H1 (cell line): Measurements from ENCODE around the gene XAB2. TPM values are rescaled to one million over a fixed set of nuclear protein-coding genes. Genes with fewer than 3 reads are reported as not detected.

Source experiments
- CTCF ChIA-PET: fragments of 300-600 bp; sonication (Branson Sonifier 250); formaldehyde crosslinking; loops from one replicate; lab custom pipeline; 2021; ENCODE audit not compliant: partially characterized antibody; lab: Charles Lee
- POLR2A ChIA-PET: fragments of 300-600 bp; sonication (Branson Sonifier 250); formaldehyde crosslinking; loops from one replicate; lab custom pipeline; 2021; ENCODE audit warnings: inconsistent platforms; ENCODE audit not compliant: partially characterized antibody; lab: Charles Lee
- DNase-seq, 2 experiments: peaks; one replicate each; pipeline versions ENCODE4 v3.0.0 to v3.0.0-alpha.2; 2010 to 2022; ENCODE audit warnings: low spot score in 2 of 2, low read depth in 1 of 2, mixed read lengths in 1 of 2
- FAIRE-seq: peaks from 2 replicates; lab custom pipeline; 2011; peaks lifted over from hg19 to GRCh38; lab: Jason Lieb, UNC
- H2AFZ ChIP-seq: 2 replicates; pipeline ENCODE4 v1.8.1; 2012; ENCODE audit warnings: low read length, inconsistent platforms
- H2AK5ac ChIP-seq: 2 replicates; pipeline ENCODE4 v1.6.1; 2013; ENCODE audit warnings: low read depth, low read length
- H2BK120ac ChIP-seq: replicated peaks from 2 replicates; pipeline ENCODE3; 2013; ENCODE audit warnings: low read depth, low read length, inconsistent platforms
- H2BK12ac ChIP-seq: 2 replicates; pipeline ENCODE4 v1.6.1; 2013; ENCODE audit warnings: low read depth, low read length
- H2BK15ac ChIP-seq: 2 replicates; pipeline ENCODE4 v1.6.1; 2013; ENCODE audit warnings: low read length
- H2BK20ac ChIP-seq: 2 replicates; pipeline ENCODE4 v1.6.1; 2013; ENCODE audit warnings: low read length
- H2BK5ac ChIP-seq: 2 replicates; pipeline ENCODE4 v1.6.1; 2013; ENCODE audit warnings: low read depth, low read length
- H3K14ac ChIP-seq: 2 replicates; pipeline ENCODE4 v1.6.1; 2013; ENCODE audit warnings: inconsistent platforms; ENCODE audit not compliant: insufficient read length
- H3K18ac ChIP-seq: 2 replicates; pipeline ENCODE4 v1.6.1; 2013; ENCODE audit warnings: low read length; ENCODE audit errors: extremely low read depth
- H3K23ac ChIP-seq: 2 replicates; pipeline ENCODE4 v1.6.1; 2013; ENCODE audit warnings: inconsistent platforms; ENCODE audit not compliant: insufficient read length
- H3K23me2 ChIP-seq: 2 replicates; pipeline ENCODE4 v1.6.1; 2013; ENCODE audit warnings: low read depth, low read length
- H3K27ac ChIP-seq: 2 replicates; pipeline ENCODE4 v1.6.1; 2011; ENCODE audit warnings: low read depth, low read length, inconsistent platforms
- H3K27me3 ChIP-seq, 4 experiments: replicated peaks in 1 of 4; 1 replicate in 1 of 4; 2 replicates in 3 of 4; pipeline versions ENCODE4 v1.6.1 to v1.8.1; 2011 to 2013; ENCODE audit warnings: low read length in 3 of 4, mild to moderate bottlenecking in 3 of 4, inconsistent platforms in 2 of 4, mixed read lengths in 2 of 4, moderate library complexity in 1 of 4; ENCODE audit not compliant: control insufficient read depth in 3 of 4, insufficient read depth in 3 of 4; ENCODE audit errors: extremely low read depth in 1 of 4
- H3K36me3 ChIP-seq, 4 experiments: 2 replicates each; pipeline versions ENCODE4 v1.6.1 to v1.8.1; 2011 to 2013; ENCODE audit warnings: mild to moderate bottlenecking in 4 of 4, low read length in 3 of 4, moderate library complexity in 2 of 4, control low read depth in 1 of 4, inconsistent platforms in 1 of 4; ENCODE audit not compliant: insufficient read depth in 4 of 4, control insufficient read depth in 2 of 4
- H3K4ac ChIP-seq: replicated peaks from 2 replicates; pipeline ENCODE3; 2013; ENCODE audit warnings: low read length, low read depth, mixed read lengths, inconsistent platforms; ENCODE audit not compliant: insufficient read length
- H3K4me1 ChIP-seq, 4 experiments: replicated peaks in 1 of 4; 1 replicate in 1 of 4; 2 replicates in 3 of 4; pipeline versions ENCODE4 v1.6.1 to v1.8.1; 2011 to 2013; ENCODE audit warnings: low read length in 3 of 4, inconsistent platforms in 2 of 4, mixed read lengths in 1 of 4; ENCODE audit not compliant: insufficient read depth in 4 of 4, control insufficient read depth in 3 of 4
- H3K4me2 ChIP-seq, 2 experiments: 2 replicates each; pipeline versions ENCODE4 v1.6.1 to v1.8.1; 2011 to 2013; ENCODE audit warnings: low read depth in 2 of 2, low read length in 2 of 2, control low read depth in 1 of 2, inconsistent platforms in 1 of 2, mild to moderate bottlenecking in 1 of 2; ENCODE audit not compliant: insufficient read depth in 1 of 2
- H3K4me3 ChIP-seq, 4 experiments: fragments of 200-600, 300-600 bp in 1 of 4; sonication (generic), shearing (Covaris generic), sonication (Bioruptor Twin) in 1 of 4; 2 replicates each; pipeline versions ENCODE4 v1.5.1 to v1.8.1; 2011 to 2016; ENCODE audit warnings: low read length in 4 of 4, low read depth in 3 of 4, control low read depth in 2 of 4, inconsistent platforms in 2 of 4, mild to moderate bottlenecking in 2 of 4, mixed read lengths in 1 of 4, moderate library complexity in 1 of 4; ENCODE audit not compliant: insufficient read depth in 2 of 4; ENCODE audit errors: extremely low read depth in 1 of 4
- H3K56ac ChIP-seq: replicated peaks from 2 replicates; pipeline ENCODE3; 2013; ENCODE audit warnings: low read depth, mild to moderate bottlenecking, mixed read lengths, low read length, inconsistent platforms; ENCODE audit not compliant: insufficient read length
- H3K79me1 ChIP-seq: 2 replicates; pipeline ENCODE4 v1.6.1; 2013; ENCODE audit warnings: low read depth, low read length, control low read depth
- H3K79me2 ChIP-seq, 2 experiments: 2 replicates each; pipeline versions ENCODE4 v1.6.1 to v1.8.1; 2012 to 2013; ENCODE audit warnings: low read length in 2 of 2, mild to moderate bottlenecking in 2 of 2, inconsistent platforms in 1 of 2; ENCODE audit not compliant: insufficient read depth in 2 of 2, control insufficient read depth in 1 of 2
- H3K9ac ChIP-seq, 4 experiments: replicated peaks in 1 of 4; 1 replicate in 1 of 4; 2 replicates in 3 of 4; pipeline versions ENCODE4 v1.6.1 to v1.8.1; 2011 to 2013; ENCODE audit warnings: low read depth in 3 of 4, low read length in 3 of 4, control low read depth in 2 of 4, mild to moderate bottlenecking in 2 of 4, moderate library complexity in 2 of 4, inconsistent platforms in 1 of 4; ENCODE audit errors: extremely low read depth in 1 of 4
- H3K9me3 ChIP-seq, 2 experiments: 2 replicates each; pipeline versions ENCODE4 v1.6.1 to v1.8.1; 2012 to 2013; ENCODE audit warnings: mild to moderate bottlenecking in 2 of 2, moderate library complexity in 2 of 2, control low read depth in 1 of 2, inconsistent platforms in 1 of 2, low read depth in 1 of 2, low read length in 1 of 2, mixed read lengths in 1 of 2; ENCODE audit not compliant: insufficient read depth in 2 of 2
- H4K20me1 ChIP-seq, 2 experiments: replicated peaks in 1 of 2; 2 replicates each; pipeline versions ENCODE3 to v1.8.1; 2011 to 2013; ENCODE audit warnings: inconsistent platforms in 2 of 2, low read length in 2 of 2, mild to moderate bottlenecking in 1 of 2; ENCODE audit not compliant: insufficient read depth in 2 of 2, control insufficient read depth in 1 of 2
- H4K5ac ChIP-seq: 2 replicates; pipeline ENCODE4 v1.6.1; 2013; ENCODE audit warnings: low read length, low read depth, mixed read lengths, inconsistent platforms; ENCODE audit not compliant: insufficient read length
- H4K8ac ChIP-seq: 2 replicates; pipeline ENCODE4 v1.8.0; 2013; ENCODE audit warnings: mild to moderate bottlenecking, moderate library complexity, low read length, inconsistent platforms; ENCODE audit not compliant: insufficient read depth; ENCODE audit errors: extremely low read depth
- H4K91ac ChIP-seq: replicated peaks from 2 replicates; pipeline ENCODE3; 2013; ENCODE audit warnings: low read length, mixed read lengths, inconsistent platforms; ENCODE audit not compliant: insufficient read length
- ASH2L ChIP-seq: fragments of 200-600, 300-600 bp; sonication (generic); IDR thresholded peaks from one replicate; pipeline ENCODE4 v1.7.1; 2017; ENCODE audit warnings: low read length
- BRCA1 ChIP-seq: IDR thresholded peaks from 2 replicates; pipeline ENCODE4 v1.6.1; 2012; ENCODE audit warnings: low read depth, low read length, improper control_type of control experiment
- CTBP2 ChIP-seq: IDR thresholded peaks from 2 replicates; pipeline ENCODE4 v1.7.0; 2011; ENCODE audit warnings: borderline replicate concordance, mild to moderate bottlenecking, moderate library complexity, mixed read lengths, low read length; ENCODE audit not compliant: insufficient read depth, insufficient read length
- FOSL1 ChIP-seq: IDR thresholded peaks from 2 replicates; pipeline ENCODE4 v1.6.1; 2011; ENCODE audit warnings: mild to moderate bottlenecking, low read depth, low read length, moderate library complexity; ENCODE audit not compliant: insufficient read depth
- GABPA ChIP-seq: IDR thresholded peaks from 2 replicates; pipeline ENCODE4 v1.6.1; 2011; ENCODE audit warnings: mild to moderate bottlenecking, low read length, moderate library complexity, borderline replicate concordance; ENCODE audit not compliant: insufficient read depth
- MAFK ChIP-seq: IDR thresholded peaks from 2 replicates; pipeline ENCODE4 v1.6.1; 2012; ENCODE audit warnings: low read depth, mild to moderate bottlenecking, improper control_type of control experiment, low read length
- SP1 ChIP-seq: IDR thresholded peaks from 2 replicates; pipeline ENCODE4 v1.6.1; 2011; ENCODE audit warnings: low read depth, low read length
- SP2 ChIP-seq: IDR thresholded peaks from 2 replicates; pipeline ENCODE4 v1.6.1; 2012; ENCODE audit warnings: mild to moderate bottlenecking, low read length, inconsistent platforms
- TAF1 ChIP-seq: IDR thresholded peaks from 2 replicates; pipeline ENCODE4 v1.6.1; 2011; ENCODE audit warnings: mild to moderate bottlenecking, low read depth, low read length
- ZNF274 ChIP-seq: IDR thresholded peaks from 2 replicates; pipeline ENCODE4 v1.7.0; 2012; ENCODE audit warnings: low read length, borderline replicate concordance; ENCODE audit errors: extremely low read depth
- WGBS, 2 experiments: shearing (Covaris generic) in 1 of 2; methylation state at CpG; one replicate each; pipeline versions ENCODE4 v1.1.6 to v1.1.7; 2013 to 2015; ENCODE audit warnings: low lambda C conversion rate in 2 of 2, mixed read lengths in 2 of 2, inconsistent platforms in 1 of 2, low coverage in 1 of 2, missing lambda C conversion rate in 1 of 2; ENCODE audit not compliant: insufficient replicate concordance in 2 of 2, insufficient coverage in 1 of 2, insufficient read length in 1 of 2; ENCODE audit errors: extremely low coverage in 1 of 2, missing lambda C conversion rate in 1 of 2; 5-methylcytosine and 5-hydroxymethylcytosine counted together
- polyA plus RNA-seq, 7 experiments: library from polyadenylated mRNA; depleted of rRNA in 3 of 7; stranded (reverse) in 5 of 7; unstranded in 2 of 7; fragments of >200 nt in 5 of 7; fragments of 200-250 nt in 2 of 7; gene quantifications; 1 replicate in 5 of 7; 2 replicates in 1 of 7; 4 replicates in 1 of 7; pipeline versions ENCODE4 v1.2.1 to v1.2.3, GENCODE V29; 2011 to 2013; ENCODE audit warnings: missing spikeins in 2 of 7, mixed read lengths in 2 of 7
- total RNA-seq: library from RNA; stranded (reverse); fragmentation: NEBNext Ultra II Directional; extraction: Animal tissue kit (Norgen Biotek cat#: 25700); gene quantifications from 2 replicates; pipeline ENCODE4 v1.2.1, GENCODE V29; 2021
- TF ChIP-seq, protein P1 (sequence below): IDR thresholded peaks from 2 replicates; pipeline ENCODE4 v1.6.1; 2012; ENCODE audit warnings: inconsistent platforms
- TF ChIP-seq, protein P2 (sequence below): IDR thresholded peaks from 2 replicates; pipeline ENCODE4 v1.6.1; 2012; ENCODE audit warnings: inconsistent platforms

XAB2 gene
- total and polyA plus RNA-seq, 2 of the 8 experiments (the other 6 are each of a cell fraction or from before 2014, with no cell fraction given): 48.2 to 49.4 TPM

DNA sequence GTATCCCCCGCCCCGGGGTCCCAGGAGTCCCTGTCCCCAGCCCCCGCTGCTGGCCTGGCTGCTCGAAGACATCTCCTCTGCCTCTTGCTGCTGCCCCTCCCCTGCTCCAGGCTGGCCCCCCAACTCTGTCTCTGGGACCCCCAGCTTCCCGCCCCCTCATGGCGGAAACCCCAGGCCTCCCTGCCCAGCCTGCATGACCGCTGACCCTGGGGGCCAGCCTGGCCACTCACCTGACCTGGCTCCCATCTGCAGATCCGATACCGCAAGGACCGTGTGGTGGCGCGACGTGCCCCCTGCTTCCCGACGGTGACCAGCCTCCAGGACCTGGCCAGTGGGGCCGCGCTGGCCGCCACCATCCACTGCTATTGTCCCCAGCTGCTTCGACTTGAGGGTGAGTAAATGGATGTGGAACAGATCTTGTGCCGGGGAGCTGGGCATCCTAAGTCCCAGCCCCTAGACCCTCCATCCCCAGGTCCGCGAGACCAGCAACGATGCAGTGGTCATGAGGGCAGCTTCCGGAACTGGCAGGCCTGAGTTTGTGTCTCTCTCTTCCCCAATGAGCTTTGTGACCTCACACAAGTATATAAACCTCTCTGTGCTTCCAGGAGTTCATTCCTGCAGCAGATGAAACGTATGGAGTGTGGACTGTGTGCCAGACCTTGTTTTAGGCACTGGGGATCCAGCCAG lies 21.3 kb downstream of the XAB2 start:
- Histone ChIP-seq H3K9ac (no peak overlapping the region), H2BK12ac (no peak overlapping the region), H3K27ac (no peak overlapping the region), H2BK120ac (no peak overlapping the region), H3K27me3 (no peaks in the 10 kb centered on the region), H3K56ac (no peak overlapping the region), H3K18ac (no peak overlapping the region), H4K91ac (no peak overlapping the region), H3K4me2 (no peak overlapping the region), H3K23ac (no peak overlapping the region), H3K4me3 (no peak overlapping the region), H3K79me2 (no peaks in the 10 kb centered on the region), H2AFZ (no peak overlapping the region), H3K23me2 (no peaks in the 10 kb centered on the region), H3K4ac (no peak overlapping the region), H4K20me1 (peaks cover 0 to 17% of the 10 kb centered on the region in 2 experiments), H3K79me1 (no peaks in the 10 kb centered on the region; the same call in 1 of the 2 replicates), H3K14ac (no peak overlapping the region), H2BK5ac (no peak overlapping the region), H3K4me1 (no peaks in the 10 kb centered on the region; a peak in 1 of 7 replicates), H3K36me3 (peaks cover 2 to 32% (median 11%) of the 10 kb centered on the region in 4 experiments; a peak in 5 of 8 replicates), H4K5ac (no peak overlapping the region), H2AK5ac (no peak overlapping the region), H2BK20ac (no peak overlapping the region), H2BK15ac (no peak overlapping the region), H4K8ac (no peak overlapping the region), H3K9me3 (no peaks in the 10 kb centered on the region)
- FAIRE-seq (no peak), DNase-seq (no peak)
- POLR2A ChIA-PET: interaction anchor here (1.4 to 6.2 kb wide), 4 partner anchors 11 to 27 kb away, joined by 3 to 29 read pairs (median 7); partner anchors contain the start of gene CAMSAP3
- WGBS, 2 experiments: 95% methylated on average over 21 of the region's 25 CpGs; no CpG with 5 or more reads in 1 of the 2 experiments
- CTCF ChIA-PET: interaction anchor here (0.7 to 2.1 kb wide), 5 partner anchors 14 to 253 kb away, joined by 3 to 8 read pairs (median 4); no protein-coding TSS in a partner anchor
- no peak for TF ChIP-seq TAF1
- TF ChIP-seq, protein P1, sequence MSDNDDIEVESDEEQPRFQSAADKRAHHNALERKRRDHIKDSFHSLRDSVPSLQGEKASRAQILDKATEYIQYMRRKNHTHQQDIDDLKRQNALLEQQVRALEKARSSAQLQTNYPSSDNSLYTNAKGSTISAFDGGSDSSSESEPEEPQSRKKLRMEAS: no peak
- TF ChIP-seq ASH2L: no peak
- no peak for TF ChIP-seq SP1
- TF ChIP-seq, protein P2, sequence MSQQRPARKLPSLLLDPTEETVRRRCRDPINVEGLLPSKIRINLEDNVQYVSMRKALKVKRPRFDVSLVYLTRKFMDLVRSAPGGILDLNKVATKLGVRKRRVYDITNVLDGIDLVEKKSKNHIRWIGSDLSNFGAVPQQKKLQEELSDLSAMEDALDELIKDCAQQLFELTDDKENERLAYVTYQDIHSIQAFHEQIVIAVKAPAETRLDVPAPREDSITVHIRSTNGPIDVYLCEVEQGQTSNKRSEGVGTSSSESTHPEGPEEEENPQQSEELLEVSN: no peak
- TF ChIP-seq GABPA: no peak
- no peak for TF ChIP-seq MAFK
- TF ChIP-seq SP2: no peak
- TF ChIP-seq BRCA1: no peak
- no peak for TF ChIP-seq ZNF274
- TF ChIP-seq FOSL1: no peak
- TF ChIP-seq CTBP2: no peak
